Measurements from ENCODE around the gene DHRS2.

- TF ChIP-seq CTCF (conservative IDR thresholded peaks at IDR 0.05; ENCODE audit: low read depth, low read length) (no peak), POLR2A (IDR thresholded peaks at IDR 0.05; ENCODE audit: low read depth, low read length) (no peak), MAZ (IDR thresholded peaks at IDR 0.05; ENCODE audit: borderline replicate concordance, low read depth, low read length) (no peak), SMC3 (IDR thresholded peaks at IDR 0.05; ENCODE audit: low read depth, low read length) (no peak), RCOR1 (IDR thresholded peaks at IDR 0.05; ENCODE audit: insufficient replicate concordance, low read length) (no peak), ELK1 (IDR thresholded peaks at IDR 0.05; ENCODE audit: borderline replicate concordance, low read depth, low read length) (no peak), CHD1 (IDR thresholded peaks at IDR 0.05; ENCODE audit: low read depth, low read length) (no peak), CEBPB (IDR thresholded peaks at IDR 0.05; ENCODE audit: low read depth, low read length) (no peak), MAFK (IDR thresholded peaks at IDR 0.05; ENCODE audit: low read depth, low read length) (no peak), USF2 (IDR thresholded peaks at IDR 0.05; ENCODE audit: low read depth, low read length) (no peak), RFX5 (IDR thresholded peaks at IDR 0.05; ENCODE audit: low read depth, low read length) (no peak)
Measured at GRCh38 chr14:23675337-23675736, 39.2 kb downstream of the DHRS2 start.
